HCT116 (cell line): ENCODE measurements around the gene RNU1-4.
"Not testable (repeated sequence)": the region's sequence is repeated elsewhere in the genome, so short reads cannot be mapped to it uniquely, and the experiment has no call there.

Source experiments
- CEBPB ChIP-seq: IDR thresholded peaks from 2 replicates; pipeline ENCODE4 v1.6.1; 2012; ENCODE audit warnings: low read depth
- CTCF ChIP-seq, 3 experiments: fragments of 200-600 bp in 1 of 3; sonication (generic) in 1 of 3; IDR thresholded peaks in 2 of 3; conservative IDR thresholded peaks in 1 of 3; 2 replicates each; pipeline ENCODE4 v1.5.1; 2012 to 2017; ENCODE audit warnings: low read depth in 2 of 3, low read length in 2 of 3, antibody characterized with exemption in 1 of 3, borderline replicate concordance in 1 of 3, control low read depth in 1 of 3, mild to moderate bottlenecking in 1 of 3, mixed read lengths in 1 of 3, mixed run types in 1 of 3, moderate library complexity in 1 of 3; ENCODE audit not compliant: insufficient read depth in 1 of 3
- POLR2AphosphoS5 ChIP-seq: IDR thresholded peaks from 2 replicates; pipeline ENCODE4 v1.6.1; 2011; ENCODE audit warnings: mild to moderate bottlenecking, low read depth, low read length, moderate library complexity

- TF ChIP-seq CTCF (IDR thresholded peaks at IDR 0.05 in 2 of 3, conservative IDR thresholded peaks at IDR 0.05 in 1 of 3; ENCODE audit: borderline replicate concordance in 1 of 3, insufficient read depth in 1 of 3, low read depth in 2 of 3, low read length in 2 of 3); CEBPB; POLR2AphosphoS5: not testable (repeated sequence)
These were observed 38.0 kb upstream of the RNU1-4 start for GRCh38 chr1:16702280-16702679.
